ENCODE measurements around the gene GPAM. TPM values are rescaled to one million over a fixed set of nuclear protein-coding genes. Genes with fewer than 3 reads are reported as not detected.

The GPAM gene
- total and polyA plus RNA-seq, 2 of the 8 experiments (the other 6 are each of a cell fraction or from before 2014, with no cell fraction given), result 5.5 to 15.5 TPM

DNA sequence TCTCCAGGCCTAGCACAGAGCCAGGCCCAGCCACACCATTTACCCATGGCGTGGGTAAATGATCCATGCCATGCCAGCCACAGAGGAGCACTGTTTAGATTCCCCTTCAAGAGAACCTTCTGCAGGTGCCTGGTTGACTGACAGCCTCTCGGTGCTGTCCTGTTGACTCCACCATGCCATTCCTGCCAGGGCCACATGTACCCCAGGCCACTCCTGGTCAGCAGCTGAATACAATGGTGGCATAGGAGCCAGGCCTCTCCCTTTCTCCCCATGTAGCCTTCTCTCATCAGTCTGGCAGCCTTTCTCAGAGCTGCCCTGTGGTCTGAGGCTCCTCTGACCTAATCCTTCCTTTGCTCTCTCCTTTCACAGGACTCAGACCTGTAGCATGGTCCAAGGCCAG is 39.2 kb upstream of the GPAM start:
- WGBS, 2 experiments (ENCODE audit: extremely low coverage in 1 of 2, insufficient coverage in 1 of 2, insufficient read length in 1 of 2, insufficient replicate concordance in 2 of 2, low coverage in 1 of 2, low lambda C conversion rate in 2 of 2, missing lambda C conversion rate in 1 of 2), result 87% methylated on average over 2 of the region's 2 CpGs; no CpG with 5 or more reads in 1 of the 2 experiments
- Histone ChIP-seq H3K23me2 (ENCODE audit: low read depth, low read length) (no peaks in the 10 kb centered on the region), H3K14ac (ENCODE audit: insufficient read length) (no peak overlapping the region), H2AK5ac (ENCODE audit: low read depth, low read length) (no peak overlapping the region), H3K23ac (ENCODE audit: insufficient read length) (no peak overlapping the region), H3K4me3 (ENCODE audit: extremely low read depth in 1 of 4, insufficient read depth in 2 of 4, low read depth in 3 of 4, low read length in 4 of 4) (no peak overlapping the region), H4K20me1 (replicated peaks in 1 of 2; ENCODE audit: control insufficient read depth in 1 of 2, insufficient read depth in 2 of 2, low read length in 2 of 2) (no peaks in the 10 kb centered on the region), H3K27me3 (replicated peaks in 1 of 4; ENCODE audit: control insufficient read depth in 3 of 4, extremely low read depth in 1 of 4, insufficient read depth in 3 of 4, low read length in 3 of 4) (no peaks in the 10 kb centered on the region), H3K79me1 (ENCODE audit: low read depth, low read length) (no peaks in the 10 kb centered on the region), H2BK5ac (ENCODE audit: low read depth, low read length) (no peak overlapping the region), H3K36me3 (ENCODE audit: control insufficient read depth in 2 of 4, insufficient read depth in 4 of 4, low read length in 3 of 4) (no peaks in the 10 kb centered on the region; a peak in 1 of 8 replicates), H2BK12ac (ENCODE audit: low read depth, low read length) (no peak overlapping the region), H4K91ac (replicated peaks; ENCODE audit: insufficient read length, low read length) (no peak overlapping the region), H3K4me1 (replicated peaks in 1 of 4; ENCODE audit: control insufficient read depth in 3 of 4, insufficient read depth in 4 of 4, low read length in 3 of 4) (peaks cover 0 to 2% (median 0%) of the 10 kb centered on the region in 4 experiments; a peak in 1 of 7 replicates), H3K27ac (ENCODE audit: low read depth, low read length) (no peak overlapping the region), H3K9me3 (ENCODE audit: insufficient read depth in 2 of 2, low read depth in 1 of 2, low read length in 1 of 2) (peaks cover 4 to 9% of the 10 kb centered on the region in 2 experiments; a peak in 2 of 4 replicates), H3K9ac (replicated peaks in 1 of 4; ENCODE audit: extremely low read depth in 1 of 4, low read depth in 3 of 4, low read length in 3 of 4) (no peak overlapping the region), H2BK120ac (replicated peaks; ENCODE audit: low read depth, low read length) (no peak overlapping the region), H2BK20ac (ENCODE audit: low read length) (no peak overlapping the region), H4K8ac (ENCODE audit: extremely low read depth, insufficient read depth, low read length) (no peak overlapping the region), H3K56ac (replicated peaks; ENCODE audit: insufficient read length, low read depth, low read length) (no peak overlapping the region), H3K18ac (ENCODE audit: extremely low read depth, low read length) (no peak overlapping the region), H3K79me2 (ENCODE audit: control insufficient read depth in 1 of 2, insufficient read depth in 2 of 2, low read length in 2 of 2) (no peaks in the 10 kb centered on the region), H2BK15ac (ENCODE audit: low read length) (no peak overlapping the region), H3K4me2 (ENCODE audit: insufficient read depth in 1 of 2, low read depth in 2 of 2, low read length in 2 of 2) (no peak overlapping the region), H2AFZ (ENCODE audit: low read length) (no peak overlapping the region), H3K4ac (replicated peaks; ENCODE audit: insufficient read length, low read depth, low read length) (no peak overlapping the region), H4K5ac (ENCODE audit: insufficient read length, low read depth, low read length) (no peak overlapping the region)
- POLR2A ChIA-PET (ENCODE audit: partially characterized antibody), result interaction anchor here (0.7 kb wide), 1 partner anchor 9 kb away, joined by 3 read pairs; no protein-coding TSS in a partner anchor
- FAIRE-seq (no peak), DNase-seq (ENCODE audit: low read depth in 1 of 2, low spot score in 2 of 2) (no peak)
- CTCF ChIA-PET (ENCODE audit: partially characterized antibody), result interaction anchor here (1.3 kb wide), 1 partner anchor 10 kb away, joined by 3 read pairs; no protein-coding TSS in a partner anchor
- TF ChIP-seq GABPA (IDR thresholded peaks at IDR 0.05; ENCODE audit: borderline replicate concordance, insufficient read depth, low read length) (no peak), CBX5 (IDR thresholded peaks at IDR 0.05; ENCODE audit: low read depth, low read length) (no peak), TCF12 (IDR thresholded peaks at IDR 0.05; ENCODE audit: low read depth, low read length) (no peak), CREB1 (IDR thresholded peaks at IDR 0.05) (no peak), SP1 (IDR thresholded peaks at IDR 0.05; ENCODE audit: low read depth, low read length) (no peak)
- TF ChIP-seq, protein P1, sequence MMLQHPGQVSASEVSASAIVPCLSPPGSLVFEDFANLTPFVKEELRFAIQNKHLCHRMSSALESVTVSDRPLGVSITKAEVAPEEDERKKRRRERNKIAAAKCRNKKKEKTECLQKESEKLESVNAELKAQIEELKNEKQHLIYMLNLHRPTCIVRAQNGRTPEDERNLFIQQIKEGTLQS (IDR thresholded peaks at IDR 0.05; ENCODE audit: insufficient read depth, low read depth, low read length), result no peak

All from H1 (cell line).